UCSD-AML1 (cell line): ENCODE measurements around the gene SDR42E1.

Source experiments
- DNase-seq: peaks from one replicate; lab custom pipeline; 2025; ENCODE audit not compliant: unreplicated experiment; lab: John Stamatoyannopoulos, UW

SDR42E1 gene

GRCh38 chr16:81940781-81941560, 70.3 kb downstream of the SDR42E1 start:
- DNase-seq, result no peak

GRCh38 chr16:81939164-81940056, 71.9 kb downstream of the SDR42E1 start:
- no peak for DNase-seq
